Muscle of leg (tissue), 9 donors: ENCODE results near the gene SLFN5. TPM values are rescaled to one million over a fixed set of nuclear protein-coding genes. Genes with fewer than 3 reads are reported as not detected.

Experiments
- polyA plus RNA-seq, 8 donors: library from polyadenylated mRNA; unstranded; fragments of 120-200 nt; gene quantifications; one replicate each; pipeline versions ENCODE4 v1.2.1 to v1.2.3, GENCODE V29; 2013; ENCODE audit warnings: inconsistent platforms in 1 of 8, low replicate concordance in 1 of 8; ENCODE audit not compliant: insufficient read length in 8 of 8, insufficient read depth in 1 of 8
- total RNA-seq: library from RNA; stranded (reverse); fragments of 120-200 nt; gene quantifications from one replicate; pipeline ENCODE4 v1.2.4, GENCODE V29; 2013

Gene SLFN5
- total and polyA plus RNA-seq, 9 donors = 2.6 to 8.9 (median 4.9) TPM

Other genes with a start within 250 kb of the SLFN5 start
- gene RFFL, start 179.4 kb upstream of the SLFN5 start, total RNA-seq = 7.1 TPM
- gene RFFL, start 179.4 kb upstream of the SLFN5 start, polyA plus RNA-seq = 10 to 100 TPM in 2 of 8 donors, 1 to 10 TPM in 6; 5.9 to 11.2 (median 8.8) TPM
- 4.2 TPM for gene RAD51D, start 123.2 kb upstream of the SLFN5 start, total RNA-seq
- gene RAD51D, start 123.2 kb upstream of the SLFN5 start, polyA plus RNA-seq = 1 to 10 TPM; 5.8 to 8.2 (median 6.6) TPM
- not detected for gene FNDC8, start 121.5 kb upstream of the SLFN5 start, total RNA-seq
- under 1 TPM in 2 of 8 donors, not detected in 6; 0.11 to 0.12 TPM for gene FNDC8, start 121.5 kb upstream of the SLFN5 start, polyA plus RNA-seq
- gene NLE1, start 100.8 kb upstream of the SLFN5 start, total RNA-seq = 16.1 TPM
- 10 to 100 TPM; 13.8 to 18.9 (median 16.9) TPM for gene NLE1, start 100.8 kb upstream of the SLFN5 start, polyA plus RNA-seq
- gene UNC45B, start 95.3 kb upstream of the SLFN5 start, total RNA-seq = 178 TPM
- 100 to 1,000 TPM; 121 to 222 (median 163) TPM for gene UNC45B, start 95.3 kb upstream of the SLFN5 start, polyA plus RNA-seq
- gene SLC35G3, start 48.7 kb upstream of the SLFN5 start, total RNA-seq = not detected
- under 1 TPM; 0.10 to 0.49 (median 0.31) TPM for gene SLC35G3, start 48.7 kb upstream of the SLFN5 start, polyA plus RNA-seq
- gene SLFN11, start 130.5 kb downstream of the SLFN5 start, total RNA-seq = 13.6 TPM
- 10 to 100 TPM in 2 of 8 donors, 1 to 10 TPM in 6; 6.8 to 19.8 (median 8.0) TPM for gene SLFN11, start 130.5 kb downstream of the SLFN5 start, polyA plus RNA-seq
- 11.5 TPM for gene SLFN12, start 189.4 kb downstream of the SLFN5 start, total RNA-seq
- gene SLFN12, start 189.4 kb downstream of the SLFN5 start, polyA plus RNA-seq = 10 to 100 TPM in 1 of 8 donors, 1 to 10 TPM in 7; 4.2 to 10.5 (median 6.9) TPM
- gene SLFN13, start 205.7 kb downstream of the SLFN5 start, total RNA-seq = 2.7 TPM
- 1 to 10 TPM; 1.8 to 9.4 (median 2.8) TPM for gene SLFN13, start 205.7 kb downstream of the SLFN5 start, polyA plus RNA-seq